ENCODE data around the gene EFCAB11. TPM values are rescaled to one million over a fixed set of nuclear protein-coding genes. Genes with fewer than 3 reads are reported as not detected.

EFCAB11 gene, protein sequence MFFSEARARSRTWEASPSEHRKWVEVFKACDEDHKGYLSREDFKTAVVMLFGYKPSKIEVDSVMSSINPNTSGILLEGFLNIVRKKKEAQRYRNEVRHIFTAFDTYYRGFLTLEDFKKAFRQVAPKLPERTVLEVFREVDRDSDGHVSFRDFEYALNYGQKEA
- total RNA-seq = 3.9 and 5.7 TPM in 2 replicates

DNA sequence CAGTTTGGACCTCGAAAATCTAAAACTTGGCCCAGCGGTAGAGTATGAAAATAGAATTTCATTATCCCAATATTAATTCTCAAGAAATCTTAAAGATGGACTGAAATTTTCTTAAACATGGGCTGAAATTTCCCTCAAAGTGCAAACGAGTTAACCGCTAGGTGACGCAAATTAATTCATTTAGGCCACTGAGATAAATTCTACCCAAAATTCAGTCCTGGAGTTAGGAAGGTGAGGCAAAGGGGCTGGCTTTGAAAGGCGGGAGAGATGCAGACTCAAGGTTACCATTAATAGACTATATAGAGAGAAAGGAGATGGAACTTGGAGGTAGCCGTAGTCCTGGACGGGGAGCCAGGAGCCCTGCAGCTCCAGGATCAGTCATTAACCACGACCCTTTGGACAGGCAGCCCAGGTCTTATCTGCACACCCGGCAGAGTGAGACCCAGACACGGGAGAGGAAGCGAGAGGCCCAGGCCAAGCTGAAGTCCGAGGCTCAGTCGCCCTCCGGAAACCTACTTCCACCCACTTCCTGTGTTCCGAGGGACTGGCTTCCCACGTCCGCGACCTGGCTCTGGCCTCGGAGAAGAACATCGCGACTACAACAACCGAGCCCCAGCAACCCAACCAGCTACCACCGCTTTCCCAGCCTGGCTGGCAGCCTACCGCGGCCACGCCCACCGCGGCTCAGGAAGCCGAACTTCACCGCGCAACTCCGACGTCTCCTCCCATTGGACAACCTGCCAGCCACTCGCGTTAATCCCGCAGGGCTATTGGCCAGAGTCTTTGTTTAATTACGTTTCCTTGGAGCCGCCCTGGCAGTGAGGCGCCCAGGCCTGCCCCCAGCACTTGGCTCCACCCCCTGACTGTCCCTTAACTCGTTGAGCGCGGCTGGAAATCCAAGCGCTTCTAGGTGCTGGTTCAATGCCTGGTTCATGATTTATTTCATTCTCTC, at the start of gene EFCAB11:
Gene EFCAB11 (minus strand): TSS at position 661 of the 952 bp plus-strand sequence. CDS start 70 bp downstream, at position 591.
- peak; percentile 91 for DNase-seq (ENCODE audit: extremely low read depth, low read depth, low spot score)

DNA sequence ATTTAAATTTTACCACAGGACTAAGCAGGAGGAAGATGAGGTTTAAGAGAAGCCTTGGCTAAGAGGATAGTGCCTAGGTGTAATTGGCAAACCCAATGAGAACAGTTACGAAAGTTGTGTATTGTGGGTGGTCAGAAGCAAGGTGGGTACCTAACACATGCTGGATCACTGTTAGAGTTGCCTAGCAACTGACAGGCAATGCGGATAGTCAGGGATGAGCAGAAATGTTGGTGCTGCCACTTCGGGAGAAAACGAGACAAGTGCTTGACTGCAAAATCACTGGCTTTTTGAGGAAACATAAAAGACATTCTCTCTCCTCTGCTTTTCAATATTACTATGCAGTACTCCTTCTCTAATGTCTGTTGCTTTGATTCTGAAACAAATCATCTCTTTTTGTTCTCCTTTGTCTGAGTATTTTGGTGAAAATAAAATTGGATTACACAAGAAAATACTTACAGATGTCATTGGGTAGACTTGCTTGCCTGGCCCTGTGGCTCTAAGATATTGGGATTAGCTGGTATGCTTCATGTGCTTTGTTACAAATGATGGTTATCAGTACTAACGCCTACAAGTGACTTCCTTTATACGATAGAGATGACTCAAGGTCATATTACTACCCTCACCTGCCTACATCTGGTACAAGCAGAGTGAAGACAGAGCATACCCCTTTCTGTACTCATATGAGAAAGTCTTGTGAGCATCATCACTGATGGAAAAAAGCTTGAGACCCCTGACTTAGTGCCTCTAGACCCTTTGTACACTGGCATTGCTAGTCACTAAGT, 49.2 kb upstream of the EFCAB11 start:
- no peak for DNase-seq (ENCODE audit: extremely low read depth, low read depth, low spot score)

DNA sequence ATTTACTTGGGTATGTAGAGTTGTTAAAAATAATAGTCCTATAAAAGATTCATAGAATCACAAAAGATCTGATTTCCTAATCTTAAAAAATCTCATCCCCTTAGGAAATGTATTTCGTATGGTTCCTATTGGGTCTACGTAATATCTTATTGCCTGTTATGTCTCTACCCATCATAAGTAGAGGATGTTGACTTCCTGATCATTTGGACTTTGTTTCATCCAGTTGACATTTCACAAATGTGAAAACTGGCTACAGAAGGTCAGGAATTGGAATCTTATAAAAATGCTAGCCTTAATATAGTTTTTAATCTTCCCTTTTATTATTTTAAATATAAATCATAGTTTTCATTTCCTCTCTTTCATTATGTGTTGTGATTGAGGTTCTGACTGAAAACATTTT, 46.4 kb upstream of the EFCAB11 start:
- no peak for DNase-seq (ENCODE audit: extremely low read depth, low read depth, low spot score)

DNA sequence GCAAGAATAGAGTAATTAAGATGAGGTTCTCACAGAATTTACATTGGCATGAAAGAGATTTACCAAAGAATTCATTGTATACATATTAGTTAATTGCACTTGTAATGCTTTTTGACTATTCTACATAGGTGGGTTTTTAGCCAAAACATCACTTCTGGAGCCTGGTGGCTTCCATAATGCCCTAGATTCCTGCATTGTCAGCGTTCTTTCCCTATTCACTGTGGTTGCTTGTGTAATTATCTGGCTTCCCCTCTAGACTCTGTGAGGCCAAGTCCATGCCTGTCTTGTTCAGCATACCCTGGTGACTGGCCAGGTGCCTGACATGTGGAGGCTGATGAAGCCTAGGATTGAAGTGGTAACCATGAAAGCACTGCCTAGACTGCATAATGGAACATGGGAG, 42.4 kb upstream of the EFCAB11 start:
- no peak for DNase-seq (ENCODE audit: extremely low read depth, low read depth, low spot score)

DNA sequence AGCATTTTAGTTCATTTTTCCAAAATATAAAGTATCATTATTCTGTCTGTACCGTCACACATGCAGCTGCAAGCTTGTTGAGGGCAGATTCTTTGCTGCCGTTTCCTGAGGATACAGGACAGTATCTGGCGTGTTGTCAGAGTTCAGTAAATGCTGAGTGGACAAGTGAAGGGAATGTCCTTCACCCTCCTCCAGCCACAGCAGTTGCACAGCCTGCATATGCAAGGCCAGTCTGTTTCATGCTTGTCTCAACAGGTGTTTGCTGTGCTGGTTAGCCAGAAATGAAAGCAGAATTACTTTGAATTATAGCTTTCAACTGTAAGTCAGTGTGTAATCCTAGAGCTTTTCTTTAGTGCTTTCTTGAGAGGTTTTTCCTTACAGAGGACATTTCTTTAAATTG, 37.7 kb upstream of the EFCAB11 start:
- no peak for DNase-seq (ENCODE audit: extremely low read depth, low read depth, low spot score)

DNA sequence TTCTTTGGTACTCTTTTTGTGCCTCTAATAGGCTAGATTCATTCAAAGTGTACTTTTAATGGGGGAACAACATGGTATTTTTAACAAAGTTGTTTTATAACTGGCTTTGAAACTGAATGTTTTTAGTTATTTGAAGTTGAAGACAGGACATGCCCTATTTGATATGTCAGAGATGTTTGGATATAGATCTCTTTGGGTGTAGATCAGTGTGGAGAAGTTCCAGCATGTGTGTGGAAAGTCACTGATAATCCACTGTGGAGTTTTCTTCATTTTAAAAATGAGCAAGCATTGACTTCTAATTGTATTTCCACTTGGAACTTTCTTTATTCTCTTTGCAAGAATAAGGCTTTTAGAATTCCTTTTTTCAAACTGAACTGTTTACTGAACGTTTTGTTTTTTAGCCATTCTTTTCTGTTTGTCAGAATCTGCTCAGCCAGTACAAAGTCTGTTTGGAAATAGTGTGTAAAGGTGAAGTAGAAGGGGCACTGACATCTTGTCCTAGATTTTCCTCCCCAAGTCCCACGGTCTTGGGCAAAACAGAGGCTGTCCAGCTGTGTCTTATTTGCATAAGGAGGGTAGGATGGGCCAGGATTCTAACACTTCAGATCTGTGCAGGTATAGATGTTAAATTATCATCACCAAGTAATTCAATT, 36.2 kb upstream of the EFCAB11 start:
- DNase-seq (ENCODE audit: extremely low read depth, low read depth, low spot score) = no peak

DNA sequence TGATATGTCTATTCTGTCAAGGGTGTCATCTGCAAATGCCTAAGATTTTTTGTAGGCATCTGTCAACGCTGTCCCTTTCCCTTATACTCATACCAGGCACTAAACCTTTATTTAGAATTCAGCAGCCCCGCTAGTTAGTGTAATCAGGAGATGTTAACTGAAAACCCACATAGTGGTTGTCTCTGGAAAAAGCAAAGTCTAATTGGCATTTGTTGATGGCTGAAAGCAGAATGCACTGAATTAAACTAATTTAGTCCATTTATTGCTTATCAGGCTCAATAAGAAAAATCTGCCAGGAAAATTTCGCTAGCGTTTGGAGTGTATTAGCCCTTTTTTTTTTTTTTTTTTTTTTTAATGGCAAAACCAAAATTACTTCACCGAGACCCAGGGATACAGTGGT, 35.7 kb upstream of the EFCAB11 start:
- no peak for DNase-seq (ENCODE audit: extremely low read depth, low read depth, low spot score)

DNA sequence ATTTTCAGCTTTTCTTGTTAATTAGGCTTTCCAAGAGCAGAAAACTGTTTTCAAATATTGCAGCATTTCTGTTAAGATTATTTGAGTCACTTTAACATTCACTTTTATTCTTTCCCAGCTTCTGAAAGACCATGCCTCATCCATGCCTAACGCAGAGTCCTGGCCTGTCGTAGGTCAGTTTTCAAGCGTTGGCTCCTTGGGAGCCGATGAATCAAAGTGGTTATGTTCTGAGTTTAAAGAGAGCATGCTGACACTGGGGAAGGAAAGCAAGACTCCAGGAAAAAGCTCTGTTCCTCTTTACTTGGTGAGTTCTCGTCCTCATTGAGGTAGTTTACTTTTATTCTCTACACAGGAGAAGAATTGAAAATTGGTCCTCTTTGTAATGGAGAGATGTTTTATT, 34.3 kb upstream of the EFCAB11 start:
- DNase-seq (ENCODE audit: extremely low read depth, low read depth, low spot score) = no peak

DNA sequence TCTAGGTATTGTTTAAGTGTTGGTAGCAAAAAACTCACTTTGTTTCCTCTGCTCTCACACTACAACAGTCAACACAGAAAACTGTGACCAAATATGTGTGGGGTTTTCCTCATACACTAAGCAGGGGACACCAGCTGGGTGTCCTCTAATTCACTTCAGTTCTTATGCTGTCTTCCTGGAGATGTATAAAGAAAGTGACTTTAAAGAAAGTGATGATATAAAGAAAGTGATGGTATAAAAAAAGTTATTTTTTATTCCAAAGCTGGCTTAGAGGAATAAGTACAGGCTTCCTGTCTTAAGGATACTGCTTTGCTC, 32.6 kb upstream of the EFCAB11 start:
- no peak for DNase-seq (ENCODE audit: extremely low read depth, low read depth, low spot score)

DNA sequence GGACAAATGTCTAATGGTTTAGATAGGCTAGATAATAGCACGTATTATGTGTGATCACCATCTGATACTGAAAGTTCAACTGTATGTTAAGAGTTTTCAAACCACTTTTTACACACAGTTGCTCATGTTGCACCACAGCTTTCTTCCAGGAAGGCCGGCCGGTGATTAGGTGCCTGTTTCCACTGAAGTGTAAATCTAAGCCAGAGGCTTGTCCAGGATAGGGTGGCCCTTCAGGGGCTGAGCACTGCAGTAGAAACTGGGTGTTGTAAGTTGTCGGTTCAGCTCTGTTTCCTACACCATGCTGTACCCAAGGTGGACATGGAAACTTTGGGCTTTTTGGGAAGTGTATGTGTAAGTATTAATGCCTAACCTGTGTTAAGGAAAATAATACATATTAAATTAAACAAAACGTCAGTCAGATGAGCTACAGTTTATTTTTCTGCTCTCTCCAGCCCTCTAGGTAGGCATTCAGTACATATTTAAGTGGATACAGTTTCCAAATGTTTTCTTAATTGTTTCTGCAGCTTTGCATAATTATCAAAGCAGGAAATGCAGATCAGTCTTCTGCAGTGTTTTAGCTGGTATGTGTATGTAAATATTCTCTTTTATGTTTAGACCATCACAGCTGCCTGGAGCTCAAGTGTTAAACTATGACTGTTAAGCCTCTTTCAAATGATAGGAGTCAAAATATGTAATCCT, 32.1 kb upstream of the EFCAB11 start:
- no peak for DNase-seq (ENCODE audit: extremely low read depth, low read depth, low spot score)

DNA sequence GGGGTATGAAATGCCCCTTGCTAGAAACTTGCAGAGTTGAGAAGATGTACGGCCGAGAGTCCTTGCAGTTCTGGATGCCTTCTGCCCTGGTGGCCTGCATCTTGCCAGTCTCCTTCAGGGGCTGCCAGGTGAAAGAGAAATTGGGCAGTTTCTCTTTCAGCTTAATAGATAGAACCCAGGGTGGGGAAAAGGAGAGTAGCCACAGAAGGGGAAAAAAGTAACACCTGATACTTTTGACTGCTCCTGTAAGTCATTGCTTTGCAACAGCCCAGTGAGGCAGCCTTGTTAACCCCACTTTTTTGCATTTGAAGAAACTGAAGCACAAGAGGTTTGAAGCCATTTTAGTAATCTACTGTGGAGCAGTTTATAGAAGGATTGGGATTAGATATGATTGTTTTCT, 28.8 kb upstream of the EFCAB11 start:
- no peak for DNase-seq (ENCODE audit: extremely low read depth, low read depth, low spot score)

DNA sequence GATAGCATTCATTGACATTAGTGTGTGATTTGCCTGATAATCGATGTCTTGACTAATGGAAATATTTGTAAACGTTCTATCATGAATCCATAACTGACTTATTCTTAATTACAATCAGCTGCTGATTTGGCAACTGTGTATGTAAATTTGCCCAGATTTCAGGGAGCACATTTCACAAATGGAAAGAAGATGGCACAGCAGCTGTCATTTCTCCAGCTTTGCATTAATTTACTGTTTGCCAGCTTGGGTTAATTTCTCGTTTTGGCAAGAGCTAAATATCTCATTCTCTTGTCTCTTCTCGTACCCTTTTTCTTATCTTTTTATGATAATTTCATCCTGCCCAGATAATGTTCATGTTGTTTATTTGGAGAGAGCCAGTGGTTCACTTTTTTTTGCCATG, 24.1 kb upstream of the EFCAB11 start:
- no peak for DNase-seq (ENCODE audit: extremely low read depth, low read depth, low spot score)

DNA sequence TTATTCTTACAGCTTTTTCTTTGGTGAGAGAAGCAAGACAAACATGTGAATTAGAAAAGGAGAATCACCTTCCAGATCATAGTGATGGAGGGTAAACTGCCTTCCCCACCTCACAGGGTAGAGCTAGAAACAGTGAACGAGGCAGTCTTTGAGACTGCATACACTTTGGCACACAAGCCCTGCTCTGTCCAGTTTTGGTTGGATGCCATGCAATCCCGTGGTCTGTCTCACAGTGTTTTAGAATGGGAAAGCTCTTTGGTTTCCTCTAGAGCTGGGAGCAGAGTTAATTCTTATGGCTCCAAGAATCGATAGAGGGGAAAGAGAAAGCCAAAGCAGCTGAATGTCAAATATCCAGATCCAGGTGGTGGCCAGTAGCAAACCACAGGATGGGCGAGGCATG, 23.1 kb upstream of the EFCAB11 start:
- DNase-seq (ENCODE audit: extremely low read depth, low read depth, low spot score) = no peak

DNA sequence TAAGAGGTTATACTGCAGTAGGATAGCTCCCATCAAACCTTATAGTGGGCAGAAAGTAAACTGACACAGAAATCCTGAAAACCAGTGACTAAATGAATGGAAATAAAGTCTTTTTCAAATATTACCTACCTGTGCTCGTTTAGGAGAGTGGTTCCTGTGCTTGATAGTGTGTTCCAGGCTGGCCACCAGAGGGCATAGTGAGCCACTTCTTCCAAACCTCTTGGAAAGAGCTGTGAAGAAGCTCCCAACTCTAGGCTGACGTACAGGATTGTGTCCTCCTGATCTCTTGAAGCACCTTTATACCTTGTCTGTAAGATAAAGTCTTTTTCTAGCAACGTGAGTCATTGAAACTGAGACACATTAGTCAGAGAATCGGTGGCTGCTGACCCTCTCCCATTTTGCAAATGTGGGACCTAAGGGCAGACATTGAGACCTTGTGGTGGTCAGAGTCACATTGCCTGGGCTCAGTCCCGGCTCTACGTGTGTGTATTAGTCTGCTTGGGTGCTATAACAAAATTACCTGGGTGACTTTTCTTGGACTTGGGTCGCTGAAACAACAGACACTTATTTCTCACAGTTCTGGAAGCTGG, 18.8 kb upstream of the EFCAB11 start:
- DNase-seq (ENCODE audit: extremely low read depth, low read depth, low spot score) = peak; percentile 41

DNA sequence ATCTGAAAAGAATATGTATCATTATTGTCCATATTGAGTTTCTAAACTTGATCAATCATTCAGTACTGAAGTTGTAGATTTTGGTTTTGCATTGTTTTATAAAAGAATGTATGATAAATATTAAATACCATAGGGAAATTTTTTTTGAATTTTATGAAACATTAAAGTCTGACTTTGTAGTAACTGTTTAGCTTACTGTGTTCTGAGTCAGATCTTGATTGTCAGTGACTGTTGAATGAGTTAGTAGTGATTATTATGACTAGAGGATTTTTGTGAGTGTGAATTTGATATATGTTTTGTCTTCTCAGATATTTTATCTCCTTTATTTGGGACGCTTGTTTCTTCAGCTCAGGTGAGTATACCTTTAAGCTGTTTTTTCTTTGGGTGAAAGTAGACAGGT, 11.3 kb upstream of the EFCAB11 start:
- DNase-seq (ENCODE audit: extremely low read depth, low read depth, low spot score) = no peak

DNA sequence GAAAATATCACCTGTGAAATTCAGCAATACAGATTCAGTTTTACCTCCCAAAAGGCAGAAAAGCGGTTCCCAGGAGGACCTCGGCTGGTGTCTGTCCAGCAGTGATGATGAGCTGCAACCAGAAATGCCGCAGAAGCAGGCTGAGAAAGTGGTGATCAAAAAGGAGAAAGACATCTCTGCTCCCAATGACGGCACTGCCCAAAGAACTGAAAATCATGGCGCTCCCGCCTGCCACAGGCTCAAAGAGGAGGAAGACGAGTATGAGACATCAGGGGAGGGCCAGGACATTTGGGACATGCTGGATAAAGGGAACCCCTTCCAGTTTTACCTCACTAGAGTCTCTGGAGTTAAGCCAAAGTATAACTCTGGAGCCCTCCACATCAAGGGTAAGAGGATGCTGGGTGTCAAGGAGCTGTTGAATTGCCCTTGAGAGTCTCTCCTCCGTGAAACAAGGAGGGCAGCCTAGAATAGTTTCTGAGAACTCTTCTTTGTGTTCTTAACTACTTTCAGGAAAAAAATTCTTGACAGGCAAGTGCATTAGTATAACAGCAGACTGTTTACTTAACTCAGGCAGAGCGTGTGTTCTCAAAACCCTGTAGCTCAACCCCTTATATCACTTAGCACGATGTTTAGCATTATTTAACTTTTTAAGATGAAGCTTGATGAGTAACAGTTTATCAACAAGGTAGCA, 8.9 kb upstream of the EFCAB11 start:
- DNase-seq (ENCODE audit: extremely low read depth, low read depth, low spot score) = no peak

DNA sequence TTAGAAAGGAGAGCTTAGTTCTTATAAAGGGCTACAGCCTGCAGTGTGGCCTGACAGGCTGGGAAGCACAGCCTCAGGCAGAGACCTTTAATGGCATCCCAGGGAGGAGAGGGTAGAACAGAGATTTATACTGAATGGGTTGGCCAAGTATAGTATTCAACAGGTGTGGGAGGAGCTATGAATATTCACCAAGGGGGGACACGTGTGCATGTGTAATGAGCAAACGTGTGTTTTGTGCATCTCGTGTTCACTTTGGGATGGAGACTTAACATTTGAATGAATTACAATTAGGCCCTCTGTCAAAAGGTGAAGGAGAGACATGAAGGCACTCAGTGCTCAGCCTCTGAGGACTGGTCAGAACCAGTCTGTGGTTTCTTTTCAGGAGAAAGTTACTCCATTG, 6.4 kb upstream of the EFCAB11 start:
- DNase-seq (ENCODE audit: extremely low read depth, low read depth, low spot score) = no peak

DNA sequence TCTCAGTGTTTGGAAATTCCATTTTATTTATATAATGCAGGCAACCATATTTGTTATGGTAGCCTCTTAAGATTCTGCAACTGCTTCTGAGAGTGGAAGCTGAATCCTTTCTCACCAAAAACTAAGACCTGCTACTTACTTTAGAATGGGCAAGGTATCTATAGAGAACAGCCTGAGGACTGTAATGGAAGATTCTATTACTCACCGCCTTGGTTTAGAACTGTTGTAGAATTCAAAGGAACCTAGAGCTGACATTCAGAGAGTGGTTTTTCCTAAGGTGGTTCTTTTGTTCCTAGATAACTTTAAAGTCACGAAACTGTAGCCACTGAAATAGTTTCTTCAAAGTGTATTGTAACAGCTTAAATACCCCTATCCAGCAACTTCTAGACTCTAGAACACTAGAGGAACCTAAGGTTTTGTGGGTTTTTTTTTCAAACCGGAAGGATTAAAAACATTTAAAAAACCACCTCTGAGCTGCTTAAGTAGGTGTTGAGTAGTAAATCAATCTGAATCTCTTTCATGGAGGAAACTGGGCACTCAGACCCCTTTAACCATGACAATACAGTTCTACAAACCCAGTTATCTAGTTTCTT, 5.4 kb upstream of the EFCAB11 start:
- DNase-seq (ENCODE audit: extremely low read depth, low read depth, low spot score) = no peak

DNA sequence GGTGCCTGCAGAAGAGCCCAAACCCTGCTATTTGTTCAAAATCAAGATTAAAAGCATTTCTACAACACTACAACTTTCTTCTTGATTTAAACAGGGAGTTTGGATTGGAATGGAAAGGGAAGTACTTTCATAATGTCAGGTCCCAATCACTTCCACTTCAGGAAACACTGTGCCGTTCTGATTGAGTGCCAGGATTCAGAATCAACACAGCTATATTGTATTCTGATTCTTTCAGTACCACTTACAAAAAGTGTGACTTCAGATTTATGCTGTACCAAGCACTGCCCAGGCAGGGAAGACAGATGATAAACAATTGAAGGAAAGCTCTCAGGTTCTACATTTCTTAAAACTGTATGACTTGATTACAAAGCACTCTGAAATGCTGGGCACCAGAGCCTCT, 4.4 kb upstream of the EFCAB11 start:
- peak; percentile 33 for DNase-seq (ENCODE audit: extremely low read depth, low read depth, low spot score)

Measured in glomerular endothelial cell (primary cell).